GM18502 (cell line): ENCODE measurements around the gene PMPCA.
A peak's percentile ranks its signal among the peaks of the same experiment; 100 is the strongest.

ENCODE experiments used
- ATAC-seq: cut with Tn5 transposase; IDR thresholded peaks from one replicate; pipeline ENCODE4 v1.9.1; 2021; ENCODE audit warnings: mild to moderate bottlenecking; ENCODE audit not compliant: unreplicated experiment, poor library complexity

PMPCA gene

GRCh38 chr9:136432591-136432990, 22.1 kb downstream of the PMPCA start:
- no peak for ATAC-seq

DNA sequence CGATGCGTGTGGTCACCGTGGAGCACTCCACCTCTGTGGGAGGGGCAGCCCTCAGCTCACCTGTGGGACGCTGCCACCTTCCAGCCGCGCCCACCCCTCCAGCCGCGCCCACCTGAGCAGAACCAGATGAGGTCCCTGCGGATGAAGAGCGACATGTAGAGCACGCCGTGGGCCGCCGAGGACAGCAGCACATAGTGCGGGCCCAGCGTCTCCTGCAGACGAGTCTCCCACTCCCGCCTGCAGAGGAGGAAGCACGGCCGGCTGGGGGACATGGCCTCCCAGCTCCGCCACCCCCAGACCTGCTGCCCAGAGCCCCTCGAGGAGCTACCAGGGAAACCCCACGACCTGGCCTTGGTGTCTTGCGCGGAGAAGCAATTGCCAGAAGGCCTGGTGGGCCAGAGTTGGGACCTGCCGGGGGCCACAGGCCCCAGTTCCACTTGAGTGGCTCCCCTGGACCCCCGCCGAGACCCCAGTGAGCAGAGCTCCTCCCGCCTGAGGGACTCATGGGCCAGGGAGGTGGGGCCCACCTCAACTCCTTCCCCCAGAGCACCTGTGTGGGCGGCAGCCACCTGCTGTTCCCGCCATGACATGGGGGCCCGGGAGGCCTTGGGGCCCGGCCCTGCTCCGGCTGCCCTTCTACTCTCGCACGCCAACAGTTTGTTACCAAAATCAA, 22.7 kb downstream of the PMPCA start:
- no peak for ATAC-seq

- no peak for ATAC-seq
Measured at GRCh38 chr9:136433849-136434579, 23.6 kb downstream of the PMPCA start.

GRCh38 chr9:136434580-136435169, 24.2 kb downstream of the PMPCA start:
- no peak for ATAC-seq

- no peak for ATAC-seq
Measured at GRCh38 chr9:136436055-136436634, 25.7 kb downstream of the PMPCA start.

DNA sequence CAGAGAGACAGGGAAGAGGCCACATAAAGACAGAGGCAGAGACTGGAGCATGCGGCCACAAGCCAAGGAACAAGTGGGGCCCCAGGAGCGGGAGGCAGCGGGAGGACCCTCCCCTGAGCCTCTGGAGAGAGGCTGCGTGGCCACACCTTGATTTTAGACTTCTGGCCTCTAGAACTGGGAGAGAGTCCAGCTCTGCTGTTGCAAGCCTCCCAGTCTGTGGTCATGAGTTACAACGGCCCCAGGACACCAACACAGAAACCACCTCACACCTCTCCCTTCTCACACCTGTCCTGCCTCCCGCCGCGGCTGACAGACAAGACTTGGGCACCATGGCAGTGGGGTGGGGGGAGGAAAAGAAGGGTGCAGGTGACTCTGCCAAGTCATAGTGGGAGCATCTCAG, 27.0 kb downstream of the PMPCA start:
- ATAC-seq, result no peak

DNA sequence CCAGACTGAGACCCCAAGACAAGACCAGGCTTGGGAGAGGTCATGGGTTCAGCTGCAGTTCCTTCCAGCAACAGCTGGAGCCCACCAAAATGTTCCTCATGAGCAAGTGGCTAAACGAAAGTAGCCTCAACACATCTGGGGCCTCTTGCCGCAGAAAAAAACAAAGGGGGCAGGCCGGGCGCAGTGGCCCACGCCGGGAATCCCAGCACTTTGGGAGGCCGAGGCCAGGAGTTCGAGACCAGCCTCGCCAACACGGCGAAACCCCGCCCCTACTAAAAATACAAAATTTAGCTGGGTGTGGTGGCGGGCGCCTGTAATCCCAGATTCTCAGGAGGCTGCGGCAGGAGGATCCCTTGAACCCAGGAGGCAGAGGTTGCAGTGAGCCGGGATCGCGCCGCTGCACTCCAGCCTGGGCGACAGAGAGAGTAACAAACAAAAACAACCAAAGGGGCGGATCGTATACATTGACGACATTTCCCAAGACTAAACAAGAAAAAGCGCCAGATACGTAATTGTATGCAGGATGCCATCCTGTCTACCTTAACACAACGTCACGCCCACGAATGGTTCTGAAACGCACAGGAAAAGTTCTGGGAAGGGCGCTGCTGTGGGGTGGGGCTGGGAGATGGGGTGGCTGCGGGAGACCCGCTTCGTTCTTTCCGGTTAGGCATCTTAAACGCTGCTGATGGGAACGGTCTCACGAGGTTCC, 27.5 kb downstream of the PMPCA start:
- no peak for ATAC-seq

GRCh38 chr9:136438548-136439480, 28.4 kb downstream of the PMPCA start:
- peak; percentile 52 for ATAC-seq

DNA sequence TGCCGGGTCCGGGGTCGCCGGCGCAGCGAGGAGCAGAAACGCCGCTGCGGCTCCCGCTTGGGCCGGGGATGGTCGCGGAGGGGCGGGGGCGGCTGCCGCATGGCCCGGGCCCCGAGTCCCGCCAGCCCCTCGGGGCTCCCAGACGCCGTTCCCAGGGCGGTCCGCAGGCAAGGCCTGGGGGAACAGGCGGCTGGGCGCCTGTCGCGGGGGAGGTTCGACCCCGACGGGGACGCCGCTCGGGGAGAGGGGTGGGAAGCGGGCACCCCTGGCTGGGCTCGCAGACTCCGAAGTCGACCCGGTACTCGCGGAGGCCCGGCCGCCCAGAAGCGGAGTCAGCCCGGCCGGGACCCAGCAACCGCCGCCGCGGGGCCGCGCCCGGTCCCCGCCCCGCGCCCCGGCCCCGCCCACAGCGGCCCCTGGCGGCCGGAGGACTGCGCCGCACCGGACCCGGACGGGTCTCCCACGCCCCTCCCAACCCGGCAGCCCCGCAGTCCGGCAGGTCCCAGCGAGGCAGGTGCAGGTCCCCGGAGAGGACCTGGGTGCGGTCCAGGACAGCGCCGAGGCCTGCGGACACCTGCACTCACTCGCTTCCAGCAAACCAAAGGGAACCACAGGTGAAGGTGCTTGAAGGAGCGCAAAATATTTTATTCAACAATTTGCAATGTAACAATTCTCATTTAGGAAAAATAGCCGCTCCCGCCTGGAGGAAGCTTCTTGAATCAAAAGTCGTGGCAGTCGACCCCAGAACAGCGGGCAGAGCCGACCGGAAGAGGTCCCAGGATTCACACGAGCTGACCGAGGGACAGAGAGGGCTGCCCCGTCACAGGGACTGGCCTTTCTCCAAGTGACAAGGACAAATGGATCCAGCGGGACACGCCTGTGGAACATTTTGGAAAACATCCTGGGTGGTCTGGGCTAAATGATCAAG, 29.3 kb downstream of the PMPCA start, which contains the start of gene INPP5E:
INPP5E (minus strand) TSS at position 365 of the 928 bp plus-strand sequence. CDS start 426 bp downstream, outside the sequence.
- peak; percentile 64 for ATAC-seq

GRCh38 chr9:136441191-136441680, 30.8 kb downstream of the PMPCA start:
- no peak for ATAC-seq

GRCh38 chr9:136441681-136442245, 31.3 kb downstream of the PMPCA start:
- ATAC-seq, result no peak

GRCh38 chr9:136442265-136442664, 31.8 kb downstream of the PMPCA start:
- ATAC-seq, result no peak

DNA sequence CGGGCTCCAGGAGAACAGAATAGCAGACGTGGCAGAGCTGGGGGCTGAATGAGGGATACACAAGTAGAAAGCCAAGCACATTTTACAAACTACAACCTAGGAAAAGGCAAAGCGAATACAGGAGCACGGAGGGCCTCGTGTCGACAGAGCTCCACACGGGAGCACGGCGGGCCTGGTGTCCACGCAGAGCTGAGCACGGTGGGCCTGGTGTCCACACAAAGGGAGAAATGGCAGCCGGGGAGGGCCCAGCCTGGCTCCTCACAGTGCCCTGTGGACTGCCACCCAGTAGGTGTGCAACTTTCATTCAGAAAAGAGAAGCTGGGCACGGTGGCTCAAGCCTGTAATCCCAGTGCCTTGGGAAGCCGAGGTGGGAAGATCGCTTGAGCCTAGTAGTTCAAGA, 32.6 kb downstream of the PMPCA start:
- no peak for ATAC-seq

- ATAC-seq, result no peak
Measured at GRCh38 chr9:136443687-136444086, 33.2 kb downstream of the PMPCA start.

- no peak for ATAC-seq
Measured at GRCh38 chr9:136444102-136444501, 33.6 kb downstream of the PMPCA start.

GRCh38 chr9:136445799-136446198, 35.3 kb downstream of the PMPCA start:
- ATAC-seq, result no peak

DNA sequence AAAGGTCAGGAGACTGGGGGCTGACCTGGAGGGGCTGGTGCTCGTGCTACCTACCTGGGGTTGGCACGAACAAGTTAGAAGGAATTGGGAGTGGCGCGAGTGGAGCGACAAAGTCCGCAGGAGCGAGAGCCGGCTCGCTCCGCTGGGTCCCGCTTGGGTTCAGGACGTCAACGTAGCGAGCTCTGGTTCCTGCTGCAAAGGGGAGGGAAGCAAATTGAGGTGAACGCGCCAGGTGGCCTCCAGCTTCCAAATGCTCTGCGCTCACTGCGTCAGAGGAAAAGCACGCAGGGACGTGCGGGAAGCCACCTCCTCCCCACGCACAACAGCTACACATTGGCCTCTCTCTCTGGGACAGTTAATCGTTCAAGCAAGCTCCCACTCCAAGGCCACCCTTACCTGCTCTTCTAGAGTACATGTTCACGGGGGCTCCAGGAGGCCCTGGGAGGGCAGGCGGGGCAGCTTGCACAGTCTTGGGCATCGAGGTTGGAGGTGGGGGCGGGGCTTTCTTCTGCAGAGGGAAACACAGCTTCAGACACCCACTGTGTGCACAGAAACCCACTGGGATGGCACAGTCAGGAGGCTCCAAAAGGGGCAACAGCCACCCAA, 36.8 kb downstream of the PMPCA start:
- ATAC-seq, result no peak
